D721Med (cell line): ENCODE results near the gene OTOF.

Source experiments
- DNase-seq: peaks from one replicate; pipeline ENCODE4 v3.0.0; 2011; ENCODE audit warnings: low spot score; ENCODE audit not compliant: insufficient read length
- FAIRE-seq: peaks from 2 replicates; lab custom pipeline; 2011; peaks lifted over from hg19 to GRCh38; lab: Jason Lieb, UNC
- TF ChIP-seq, protein P1 (sequence below): IDR thresholded peaks from 2 replicates; pipeline ENCODE4 v1.5.1; 2012; ENCODE audit warnings: mild to moderate bottlenecking, control low read depth; ENCODE audit not compliant: insufficient read depth; ENCODE audit errors: missing control alignments

OTOF gene

GRCh38 chr2:26456440-26457250 is 21.3 kb downstream of the OTOF start:
- DNase-seq = no peak
- no peak for FAIRE-seq

DNA sequence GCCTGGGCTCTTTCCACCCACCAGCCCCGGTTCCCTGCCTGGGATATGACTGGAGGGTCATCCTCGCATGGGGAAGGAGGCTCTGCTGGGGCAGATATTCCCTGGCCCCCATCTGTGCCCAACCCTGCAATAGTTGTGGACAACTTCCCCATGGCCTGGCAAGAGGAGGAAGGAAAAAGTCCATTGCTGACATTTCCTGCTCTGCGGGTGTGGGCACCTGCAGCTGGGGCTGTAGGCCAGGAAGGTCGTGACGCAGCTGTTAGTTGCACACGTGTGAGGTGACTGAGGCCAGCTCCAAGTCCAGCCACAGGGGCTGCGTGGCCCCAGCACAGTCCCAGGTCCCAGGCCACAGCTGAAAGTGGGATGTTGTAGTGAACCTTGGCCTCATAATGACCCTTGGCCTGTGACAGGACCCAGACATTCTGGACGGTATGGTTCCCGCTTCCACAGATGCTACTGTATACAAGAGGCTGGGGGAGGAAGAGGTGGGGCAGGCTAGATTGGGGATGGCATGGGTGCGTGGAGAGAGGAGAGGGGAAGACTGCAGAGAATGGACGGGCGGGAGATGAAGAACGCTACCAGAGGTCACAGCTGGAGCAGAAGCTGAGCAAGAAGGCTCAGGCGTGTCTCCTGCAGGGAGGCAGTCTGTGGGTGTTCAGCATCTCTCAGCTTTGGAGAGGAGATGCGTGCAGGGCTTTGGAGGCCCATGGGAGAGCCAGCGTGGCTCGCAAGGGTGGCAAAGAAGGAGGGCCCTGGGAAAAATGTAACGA is 22.1 kb downstream of the OTOF start:
- FAIRE-seq (no peak), DNase-seq (no peak)
- TF ChIP-seq, protein P1, sequence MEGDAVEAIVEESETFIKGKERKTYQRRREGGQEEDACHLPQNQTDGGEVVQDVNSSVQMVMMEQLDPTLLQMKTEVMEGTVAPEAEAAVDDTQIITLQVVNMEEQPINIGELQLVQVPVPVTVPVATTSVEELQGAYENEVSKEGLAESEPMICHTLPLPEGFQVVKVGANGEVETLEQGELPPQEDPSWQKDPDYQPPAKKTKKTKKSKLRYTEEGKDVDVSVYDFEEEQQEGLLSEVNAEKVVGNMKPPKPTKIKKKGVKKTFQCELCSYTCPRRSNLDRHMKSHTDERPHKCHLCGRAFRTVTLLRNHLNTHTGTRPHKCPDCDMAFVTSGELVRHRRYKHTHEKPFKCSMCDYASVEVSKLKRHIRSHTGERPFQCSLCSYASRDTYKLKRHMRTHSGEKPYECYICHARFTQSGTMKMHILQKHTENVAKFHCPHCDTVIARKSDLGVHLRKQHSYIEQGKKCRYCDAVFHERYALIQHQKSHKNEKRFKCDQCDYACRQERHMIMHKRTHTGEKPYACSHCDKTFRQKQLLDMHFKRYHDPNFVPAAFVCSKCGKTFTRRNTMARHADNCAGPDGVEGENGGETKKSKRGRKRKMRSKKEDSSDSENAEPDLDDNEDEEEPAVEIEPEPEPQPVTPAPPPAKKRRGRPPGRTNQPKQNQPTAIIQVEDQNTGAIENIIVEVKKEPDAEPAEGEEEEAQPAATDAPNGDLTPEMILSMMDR = no peak

More at GRCh38 chr2:26456440-26457250, 21.3 kb downstream of the OTOF start:
- TF ChIP-seq, protein P1 = no peak

DNA sequence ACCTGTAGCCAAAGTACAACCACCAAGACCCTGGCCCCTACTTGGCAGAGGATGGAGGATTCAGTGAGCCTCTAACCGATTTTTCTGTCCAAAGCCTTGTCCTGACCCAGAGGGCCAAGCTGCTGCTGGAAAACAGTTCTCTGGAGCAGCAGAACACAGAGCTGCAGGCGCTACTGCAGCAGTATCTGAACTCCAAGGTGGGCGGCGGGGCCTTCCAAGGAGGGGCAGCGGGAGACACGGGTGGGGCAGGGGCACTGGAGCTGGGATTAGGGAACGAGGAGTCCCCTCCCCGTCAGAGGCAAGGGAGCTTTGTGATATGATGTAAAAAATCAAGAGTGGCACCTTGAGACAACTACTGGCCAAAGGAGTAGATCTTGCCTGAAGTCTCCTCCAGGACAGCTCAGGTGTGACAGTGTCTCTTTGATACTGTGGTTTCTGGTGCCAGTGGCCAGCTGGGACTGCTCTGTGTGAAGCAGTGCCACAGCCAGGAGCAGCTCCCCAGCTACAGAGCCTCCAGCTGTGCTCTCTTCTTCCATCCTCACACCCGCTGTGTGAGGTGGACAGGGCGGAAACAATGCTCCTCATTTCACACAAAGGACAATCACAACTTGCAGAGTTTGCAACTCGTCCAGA is 22.8 kb downstream of the OTOF start:
- TF ChIP-seq, protein P1 = no peak
- FAIRE-seq (no peak), DNase-seq (no peak)

- DNase-seq (no peak), FAIRE-seq (no peak)
- TF ChIP-seq, protein P1 = no peak
These were observed 23.3 kb downstream of the OTOF start for GRCh38 chr2:26454561-26455001.

- FAIRE-seq = no peak
- DNase-seq = no peak
- TF ChIP-seq, protein P1 = no peak
These were observed 24.2 kb downstream of the OTOF start for GRCh38 chr2:26453421-26454329.

DNA sequence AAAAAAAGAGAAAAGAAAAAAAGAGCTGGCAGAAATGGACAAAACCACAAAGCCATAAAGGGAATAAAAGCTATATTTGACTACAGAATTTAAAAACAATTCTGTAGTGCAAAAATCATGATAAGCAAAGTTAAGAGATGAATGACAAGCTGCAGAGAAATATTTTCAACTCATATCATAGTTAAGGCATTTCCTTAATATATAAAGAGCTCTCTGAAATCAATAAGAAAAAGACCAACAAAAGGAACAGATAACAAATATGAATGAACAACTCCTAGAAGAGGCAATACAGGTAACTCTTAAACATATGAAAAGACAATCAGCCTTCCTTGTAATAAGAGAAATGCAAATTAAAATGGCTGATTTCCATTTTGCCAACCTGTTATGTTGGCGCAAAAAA is 26.2 kb downstream of the OTOF start:
- TF ChIP-seq, protein P1 = no peak
- DNase-seq (no peak), FAIRE-seq (no peak)
